Suprapubic skin (tissue), 3 donors: ENCODE results near the gene KCP.

Source experiments
- POLR2A ChIP-seq, 2 donors: fragments of 450-650 bp; IDR thresholded peaks; one replicate each; pipeline ENCODE4 v1.6.1; 2017; ENCODE audit warnings: antibody characterized with exemption in 2 of 2, mild to moderate bottlenecking in 2 of 2, moderate library complexity in 2 of 2
- TF ChIP-seq, protein P1 (sequence below), 2 donors: fragments of 200-600 bp in 1 of 2; fragments of 450-650 bp in 1 of 2; sonication (generic) in 1 of 2; IDR thresholded peaks; one replicate each; pipeline ENCODE4 v1.5.1; 2016 to 2019; ENCODE audit warnings: antibody characterized with exemption in 2 of 2, mild to moderate bottlenecking in 1 of 2, moderate library complexity in 1 of 2

- TF ChIP-seq, protein P1, sequence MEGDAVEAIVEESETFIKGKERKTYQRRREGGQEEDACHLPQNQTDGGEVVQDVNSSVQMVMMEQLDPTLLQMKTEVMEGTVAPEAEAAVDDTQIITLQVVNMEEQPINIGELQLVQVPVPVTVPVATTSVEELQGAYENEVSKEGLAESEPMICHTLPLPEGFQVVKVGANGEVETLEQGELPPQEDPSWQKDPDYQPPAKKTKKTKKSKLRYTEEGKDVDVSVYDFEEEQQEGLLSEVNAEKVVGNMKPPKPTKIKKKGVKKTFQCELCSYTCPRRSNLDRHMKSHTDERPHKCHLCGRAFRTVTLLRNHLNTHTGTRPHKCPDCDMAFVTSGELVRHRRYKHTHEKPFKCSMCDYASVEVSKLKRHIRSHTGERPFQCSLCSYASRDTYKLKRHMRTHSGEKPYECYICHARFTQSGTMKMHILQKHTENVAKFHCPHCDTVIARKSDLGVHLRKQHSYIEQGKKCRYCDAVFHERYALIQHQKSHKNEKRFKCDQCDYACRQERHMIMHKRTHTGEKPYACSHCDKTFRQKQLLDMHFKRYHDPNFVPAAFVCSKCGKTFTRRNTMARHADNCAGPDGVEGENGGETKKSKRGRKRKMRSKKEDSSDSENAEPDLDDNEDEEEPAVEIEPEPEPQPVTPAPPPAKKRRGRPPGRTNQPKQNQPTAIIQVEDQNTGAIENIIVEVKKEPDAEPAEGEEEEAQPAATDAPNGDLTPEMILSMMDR (IDR thresholded peaks at IDR 0.05): no peak
- no peak for TF ChIP-seq POLR2A (IDR thresholded peaks at IDR 0.05)
Measured at GRCh38 chr7:128869944-128870285, 40.6 kb downstream of the KCP start.
